GM18861 (cell line): ENCODE measurements around the gene MAMLD1.

Experiments
- ATAC-seq: cut with Tn5 transposase; IDR thresholded peaks from one replicate; pipeline ENCODE4 v1.9.1; 2021; ENCODE audit not compliant: unreplicated experiment

MAMLD1 gene

GRCh38 chrX:150355913-150356312, 7.2 kb upstream of the MAMLD1 start:
- ATAC-seq: no peak

- ATAC-seq: no peak
Measured at GRCh38 chrX:150357790-150358189, 5.3 kb upstream of the MAMLD1 start.

GRCh38 chrX:150358651-150359050, 4.5 kb upstream of the MAMLD1 start:
- ATAC-seq: no peak

GRCh38 chrX:150360331-150360730, 2.8 kb upstream of the MAMLD1 start:
- no peak for ATAC-seq

GRCh38 chrX:150361070-150361776, 1.9 kb upstream of the MAMLD1 start:
- no peak for ATAC-seq

- no peak for ATAC-seq
Measured at GRCh38 chrX:150361777-150362351, 1.3 kb upstream of the MAMLD1 start.

- ATAC-seq: no peak
Measured at GRCh38 chrX:150363561-150364346, 637 bp downstream of the MAMLD1 start.

- ATAC-seq: no peak
Measured at GRCh38 chrX:150364347-150365050, 1.4 kb downstream of the MAMLD1 start.

GRCh38 chrX:150365051-150365989, 2.2 kb downstream of the MAMLD1 start:
- ATAC-seq: no peak

DNA sequence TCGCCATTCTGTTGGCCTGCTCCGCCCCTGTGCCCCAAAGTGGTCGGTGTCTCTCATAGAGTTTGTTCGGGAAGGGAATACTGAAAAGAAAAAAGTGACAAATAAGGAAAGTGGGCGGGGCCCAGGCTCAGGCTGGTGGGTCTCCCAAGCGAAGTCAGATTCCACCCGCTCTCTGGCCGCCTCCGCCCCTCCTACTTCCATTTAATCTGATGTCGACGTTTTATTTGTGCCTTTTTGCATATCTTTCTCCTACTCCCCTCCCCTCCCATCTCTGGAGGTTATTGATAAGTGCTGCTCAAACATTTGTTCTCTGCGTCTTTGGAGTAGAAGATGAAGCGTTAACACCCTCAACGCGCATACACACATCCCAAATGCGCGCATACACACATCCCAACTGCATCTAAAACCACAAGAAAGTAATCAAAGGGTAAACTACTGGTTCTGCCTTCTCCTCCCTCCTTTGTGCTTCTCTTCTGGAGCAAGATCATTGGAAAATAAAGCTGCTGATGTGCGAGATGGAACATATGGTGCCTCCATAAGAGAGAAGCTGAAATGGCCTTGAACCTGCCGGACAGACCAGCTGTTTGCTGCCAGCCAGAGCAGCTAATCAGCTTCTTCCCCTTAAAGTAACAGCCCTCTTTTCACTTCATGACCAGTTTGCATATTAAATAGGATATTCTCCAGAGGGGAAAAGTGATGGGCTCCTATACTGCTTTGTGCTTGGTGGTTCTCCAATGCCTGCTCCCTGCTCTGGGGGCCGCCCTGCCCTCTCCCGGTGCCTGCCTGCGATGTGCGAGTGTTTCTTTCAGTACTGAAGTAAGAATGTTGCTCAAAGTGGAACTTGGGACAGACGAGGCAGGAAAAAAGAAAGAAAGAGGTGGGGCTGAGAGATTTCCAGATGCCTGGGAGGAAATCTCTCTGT, 3.1 kb downstream of the MAMLD1 start:
- ATAC-seq: no peak

DNA sequence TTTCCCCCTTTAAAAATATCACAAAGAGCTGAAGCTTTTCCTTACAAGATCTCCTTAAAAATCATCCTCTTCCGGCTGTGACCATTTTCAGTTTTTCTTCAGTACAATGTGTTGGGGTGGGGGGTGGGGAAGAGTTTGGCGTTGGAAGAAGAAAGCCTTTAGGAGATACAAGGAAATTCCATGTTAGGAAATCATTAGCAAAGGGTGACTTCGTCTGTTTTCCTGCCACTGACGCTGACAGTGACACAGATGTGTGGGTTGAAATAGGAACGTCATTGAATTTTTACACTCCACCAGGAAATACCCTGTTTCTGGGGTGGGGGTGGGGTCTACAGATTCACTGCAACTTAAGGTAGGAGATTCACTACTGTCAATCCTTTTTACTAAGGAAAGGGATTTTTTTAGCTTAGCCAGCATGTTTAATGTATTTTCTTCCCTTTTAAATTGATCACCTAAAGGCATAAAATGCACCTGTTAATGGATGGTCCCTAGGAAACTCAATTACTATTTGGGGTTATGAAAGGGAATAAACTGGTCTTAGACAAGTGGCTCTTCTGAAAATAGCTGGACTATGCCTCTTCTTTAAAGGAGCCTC, 3.9 kb downstream of the MAMLD1 start:
- no peak for ATAC-seq

DNA sequence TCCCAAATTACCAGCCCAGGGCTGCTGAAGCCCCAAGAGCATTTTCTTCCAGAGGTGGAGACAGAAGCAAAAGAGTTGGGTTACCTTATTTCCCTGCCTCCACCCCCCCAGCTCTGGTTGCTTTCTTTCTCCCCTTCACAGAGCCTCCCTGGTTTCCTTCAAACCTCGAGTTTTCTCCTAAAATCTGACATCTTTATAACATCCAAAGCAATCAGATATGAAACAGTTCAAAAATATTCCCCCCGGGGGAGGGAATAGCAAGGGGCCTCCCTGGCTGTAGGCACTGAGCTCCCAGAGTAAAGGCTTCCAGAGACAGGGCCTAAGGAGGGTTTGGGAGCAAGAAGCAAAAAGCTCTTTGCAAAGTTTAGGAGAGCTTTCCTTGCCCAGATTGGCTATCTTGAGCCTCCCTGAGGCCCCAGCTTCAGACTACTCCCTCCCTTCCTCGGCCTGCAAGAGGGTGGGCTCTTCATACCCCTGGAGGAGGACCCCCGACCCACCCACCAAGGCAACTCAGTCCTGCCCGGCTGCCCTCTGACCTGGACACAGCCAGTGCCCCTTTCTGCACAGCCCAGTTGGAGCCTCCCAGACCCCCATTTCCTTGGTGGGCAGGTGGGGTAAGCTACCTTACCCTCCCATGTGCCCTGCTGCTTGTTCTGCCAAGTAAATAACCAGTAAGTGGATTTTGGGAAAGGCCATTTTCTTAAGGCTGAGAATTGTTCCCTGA, 7.6 kb downstream of the MAMLD1 start:
- ATAC-seq: no peak

DNA sequence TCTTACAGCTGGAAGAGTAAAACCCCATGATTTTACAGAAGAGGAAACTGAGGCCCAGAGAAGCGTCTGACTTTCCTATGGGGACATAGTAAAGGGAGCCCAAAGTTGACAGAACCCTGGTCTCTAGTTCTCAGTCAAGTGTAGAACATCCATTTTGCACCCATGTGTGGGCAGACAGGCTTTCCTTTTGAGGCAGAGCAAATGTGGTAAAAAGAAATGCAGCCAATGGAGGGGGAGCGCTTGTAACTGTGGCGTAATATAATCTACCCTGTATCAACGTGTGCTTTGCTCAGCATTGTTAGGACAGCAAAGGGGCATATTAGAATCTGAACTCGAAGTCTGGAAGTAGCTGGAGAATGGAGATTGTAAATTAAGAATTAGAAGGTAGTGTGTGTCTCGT, 8.8 kb downstream of the MAMLD1 start:
- ATAC-seq: no peak

DNA sequence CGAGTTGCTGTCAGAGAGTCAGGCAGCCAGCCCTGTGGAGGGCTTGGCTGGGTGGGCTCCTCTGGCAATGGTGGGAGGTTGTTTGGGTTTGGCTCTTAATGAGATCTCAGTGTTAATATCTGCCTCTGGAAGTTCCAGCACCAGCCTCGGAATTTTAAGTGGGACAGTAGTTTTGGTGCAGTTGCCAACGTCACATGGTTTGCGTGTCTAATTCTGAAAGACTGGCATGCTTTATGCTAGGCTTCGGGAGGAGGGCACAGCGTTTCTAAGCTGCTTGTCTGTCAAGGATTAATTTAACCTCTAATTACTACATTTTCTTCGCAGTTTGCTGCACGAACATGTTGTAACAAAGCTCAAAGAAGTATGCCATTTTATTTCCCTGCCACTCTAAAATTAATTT, 9.2 kb downstream of the MAMLD1 start:
- ATAC-seq: no peak

DNA sequence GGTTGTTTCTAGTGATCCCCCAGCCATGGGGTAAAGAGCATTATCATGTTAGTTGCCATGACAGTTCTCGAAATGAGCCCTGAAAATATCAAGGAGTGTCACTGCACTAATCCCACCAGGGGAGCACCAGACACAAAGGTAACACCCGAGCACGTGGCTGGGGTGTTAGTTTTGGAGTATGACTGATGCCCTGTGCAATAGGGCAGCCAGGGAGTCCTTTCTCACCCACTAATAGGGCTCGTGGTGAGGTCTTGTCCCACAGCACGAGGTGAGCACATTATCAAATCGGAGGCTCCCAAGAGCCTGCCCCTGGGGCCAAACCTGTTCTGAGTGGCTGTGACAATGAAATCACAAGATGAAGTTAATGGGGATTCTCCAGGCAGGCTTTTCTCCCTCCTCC, 9.6 kb downstream of the MAMLD1 start:
- ATAC-seq: no peak

GRCh38 chrX:150375243-150375770, 12.2 kb downstream of the MAMLD1 start:
- no peak for ATAC-seq

GRCh38 chrX:150377005-150377404, 13.9 kb downstream of the MAMLD1 start:
- no peak for ATAC-seq

GRCh38 chrX:150405006-150405405, 41.9 kb downstream of the MAMLD1 start:
- no peak for ATAC-seq
